ENCODE results near the gene LMX1A. TPM values are rescaled to one million over a fixed set of nuclear protein-coding genes. Genes with fewer than 3 reads are reported as not detected.

The LMX1A gene
- total RNA-seq, 1 experiment from 2014 or later: not detected

Other genes with a start within 250 kb of the LMX1A start
- gene RXRG, start 88.4 kb upstream of the LMX1A start, total RNA-seq (2014; rRNA removed; shearing (Covaris generic)): not detected in 2 replicates
- gene LRRC52, start 187.3 kb upstream of the LMX1A start, total RNA-seq (2014; rRNA removed; shearing (Covaris generic)): not detected in 2 replicates

Measured in G401 (cell line).